Measurements from ENCODE around the gene SRGAP2B.
"Not testable (repeated sequence)": the region's sequence is repeated elsewhere in the genome, so short reads cannot be mapped to it uniquely, and the experiment has no call there.

The SRGAP2B gene

DNA sequence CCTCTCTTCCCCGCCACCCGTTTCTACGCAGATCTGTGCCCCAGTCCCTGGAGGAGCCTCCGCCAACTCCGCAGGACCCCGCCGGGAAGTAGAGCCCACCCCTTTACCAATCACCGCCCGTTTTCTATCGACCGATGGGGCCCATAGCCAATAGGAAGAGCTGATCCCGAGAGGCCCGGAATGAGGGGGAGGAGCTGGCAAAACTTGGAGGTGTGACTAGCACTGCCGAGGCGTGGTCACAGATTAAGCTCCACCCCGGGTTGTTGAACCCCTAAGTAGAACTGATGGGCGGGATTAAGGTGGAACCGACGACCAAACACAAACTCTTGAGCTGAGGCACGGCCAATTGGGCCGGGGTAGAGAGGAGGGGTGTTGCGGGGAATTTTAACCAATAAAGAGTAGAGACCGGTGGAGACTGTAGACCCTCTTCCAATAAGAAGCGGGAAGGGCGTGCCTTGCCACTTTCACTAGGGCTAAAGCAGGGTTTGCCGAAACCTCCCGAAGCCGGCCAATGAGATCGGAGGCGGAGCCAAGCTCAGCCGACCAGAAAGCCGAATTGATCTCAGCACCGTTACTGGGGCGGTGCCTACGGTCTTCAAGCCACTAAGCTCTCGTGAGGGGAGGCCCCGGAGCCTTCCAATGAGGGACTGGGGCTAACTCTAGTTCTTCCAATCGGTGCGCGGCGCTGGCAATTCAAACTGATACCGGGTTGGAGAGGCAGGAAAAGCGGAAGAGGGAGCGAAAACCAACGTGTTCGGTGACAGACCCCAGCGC is at the start of gene SRGAP2B, which contains the start of gene FAM72D:
TSS of gene SRGAP2B (minus strand) at position 45 of the 774 bp plus-strand sequence. CDS start 2,427 bp downstream, outside the sequence.
TSS of gene FAM72D (plus strand) at position 691 of the 774 bp plus-strand sequence. CDS start 874 bp downstream, outside the sequence.
- not testable (repeated sequence) for H3K27ac ChIP-seq (ENCODE audit: low read depth, low read length); H3K4me1 ChIP-seq (ENCODE audit: control insufficient read depth, low read length); H3K27me3 ChIP-seq (ENCODE audit: control insufficient read depth, low read length); H3K79me2 ChIP-seq (ENCODE audit: control insufficient read depth, low read length); H3K9me3 ChIP-seq (ENCODE audit: control insufficient read depth, insufficient read depth, low read length); H4K20me1 ChIP-seq (ENCODE audit: control insufficient read depth, insufficient read depth, low read depth, low read length); H3K9me2 ChIP-seq (replicated peaks; ENCODE audit: control insufficient read depth, low read length); H3F3A ChIP-seq (ENCODE audit: control insufficient read depth, insufficient read depth); H3K36me3 ChIP-seq (ENCODE audit: control insufficient read depth, low read length)
- Histone ChIP-seq H3K4me3 (ENCODE audit: low read length) (peak within 1 kb of the TSS; percentile 65), H3K4me2 (ENCODE audit: low read length) (peak within 1 kb of the TSS; percentile 49)

DNA sequence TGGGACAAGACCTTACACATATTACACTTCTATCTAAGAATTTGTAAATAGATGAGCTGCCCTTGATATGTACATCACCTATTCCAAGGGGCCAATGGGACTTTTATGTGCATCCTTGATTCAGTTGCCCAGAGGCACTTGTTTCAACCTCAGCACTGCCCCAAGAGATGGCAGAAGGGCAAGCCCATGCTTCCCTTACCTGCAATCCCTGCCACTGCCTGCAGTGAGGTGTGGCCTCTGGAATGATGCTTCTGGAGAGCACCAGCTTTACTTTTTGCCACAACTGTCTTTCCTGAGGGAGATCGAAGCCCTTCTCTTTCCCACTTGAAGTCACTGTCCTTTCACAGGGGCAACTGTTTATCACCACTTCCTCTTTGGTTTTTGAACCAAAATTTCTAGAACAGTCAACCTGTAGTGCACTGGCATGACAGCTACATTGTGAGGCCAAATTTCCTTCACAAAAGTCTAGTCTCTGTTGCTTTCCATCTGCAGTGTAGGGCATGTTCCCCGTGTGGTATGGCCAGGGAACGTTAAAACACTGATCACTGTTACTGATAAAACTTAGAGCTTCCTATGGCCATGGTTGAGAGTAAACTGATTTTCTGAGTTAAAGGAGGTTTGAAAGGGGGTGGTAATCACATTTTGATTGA is 49.3 kb upstream of the SRGAP2B start:
- H3K27ac ChIP-seq (ENCODE audit: low read depth, low read length); H3K9me2 ChIP-seq (replicated peaks; ENCODE audit: control insufficient read depth, low read length); H3K4me3 ChIP-seq (ENCODE audit: low read length); H3K27me3 ChIP-seq (ENCODE audit: control insufficient read depth, low read length); H3F3A ChIP-seq (ENCODE audit: control insufficient read depth, insufficient read depth); H3K36me3 ChIP-seq (ENCODE audit: control insufficient read depth, low read length); H3K4me2 ChIP-seq (ENCODE audit: low read length); H4K20me1 ChIP-seq (ENCODE audit: control insufficient read depth, insufficient read depth, low read depth, low read length); H3K4me1 ChIP-seq (ENCODE audit: control insufficient read depth, low read length); H3K79me2 ChIP-seq (ENCODE audit: control insufficient read depth, low read length); H3K9me3 ChIP-seq (ENCODE audit: control insufficient read depth, insufficient read depth, low read length): not testable (repeated sequence)

DNA sequence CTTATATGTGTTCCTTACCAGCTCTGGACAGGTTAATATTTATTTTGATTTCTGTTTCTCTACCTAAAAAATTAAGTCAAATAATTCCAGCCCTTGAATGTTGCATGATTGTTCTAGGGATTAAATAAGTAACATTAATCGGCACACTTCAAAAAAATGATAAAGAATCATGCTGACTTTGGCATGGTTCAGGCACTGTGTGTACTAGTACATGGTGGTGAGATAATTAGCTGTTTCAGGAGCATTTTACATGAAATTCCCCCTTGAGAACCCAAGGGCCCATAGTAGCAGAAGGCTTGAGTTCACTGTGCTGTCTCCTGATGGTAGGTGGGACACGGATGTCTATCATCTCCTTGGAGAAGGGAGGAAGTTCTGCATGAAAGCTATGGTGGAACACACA is 45.4 kb upstream of the SRGAP2B start:
- H3K27ac ChIP-seq (ENCODE audit: low read depth, low read length); H3K4me2 ChIP-seq (ENCODE audit: low read length); H3K36me3 ChIP-seq (ENCODE audit: control insufficient read depth, low read length); H3F3A ChIP-seq (ENCODE audit: control insufficient read depth, insufficient read depth); H3K9me3 ChIP-seq (ENCODE audit: control insufficient read depth, insufficient read depth, low read length); H3K27me3 ChIP-seq (ENCODE audit: control insufficient read depth, low read length); H3K9me2 ChIP-seq (replicated peaks; ENCODE audit: control insufficient read depth, low read length); H3K4me1 ChIP-seq (ENCODE audit: control insufficient read depth, low read length); H4K20me1 ChIP-seq (ENCODE audit: control insufficient read depth, insufficient read depth, low read depth, low read length); H3K79me2 ChIP-seq (ENCODE audit: control insufficient read depth, low read length); H3K4me3 ChIP-seq (ENCODE audit: low read length): not testable (repeated sequence)

DNA sequence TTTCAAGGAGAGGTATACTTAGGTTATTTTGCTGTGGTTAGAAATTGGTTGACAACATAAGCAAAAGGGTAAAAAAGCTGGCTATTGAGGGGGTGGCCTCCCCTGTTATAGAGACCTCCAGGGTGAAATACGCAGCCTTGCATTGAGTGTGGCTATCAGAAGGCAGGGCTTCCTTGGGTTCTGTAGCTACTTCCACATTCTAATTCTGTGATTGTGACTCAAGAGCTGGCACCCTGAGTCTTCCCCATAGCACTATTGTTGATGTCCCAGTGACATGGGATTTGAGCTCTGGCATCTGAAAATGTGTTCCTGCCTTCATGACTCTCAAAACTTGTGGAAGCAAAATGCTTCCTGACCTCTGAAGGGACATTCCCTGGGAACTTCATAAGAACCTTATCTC is 39.3 kb upstream of the SRGAP2B start:
- not testable (repeated sequence) for H3K27me3 ChIP-seq (ENCODE audit: control insufficient read depth, low read length); H3K4me1 ChIP-seq (ENCODE audit: control insufficient read depth, low read length); H3K9me3 ChIP-seq (ENCODE audit: control insufficient read depth, insufficient read depth, low read length); H3K4me2 ChIP-seq (ENCODE audit: low read length); H3K36me3 ChIP-seq (ENCODE audit: control insufficient read depth, low read length); H3K4me3 ChIP-seq (ENCODE audit: low read length); H4K20me1 ChIP-seq (ENCODE audit: control insufficient read depth, insufficient read depth, low read depth, low read length); H3K9me2 ChIP-seq (replicated peaks; ENCODE audit: control insufficient read depth, low read length); H3K27ac ChIP-seq (ENCODE audit: low read depth, low read length); H3F3A ChIP-seq (ENCODE audit: control insufficient read depth, insufficient read depth); H3K79me2 ChIP-seq (ENCODE audit: control insufficient read depth, low read length)

DNA sequence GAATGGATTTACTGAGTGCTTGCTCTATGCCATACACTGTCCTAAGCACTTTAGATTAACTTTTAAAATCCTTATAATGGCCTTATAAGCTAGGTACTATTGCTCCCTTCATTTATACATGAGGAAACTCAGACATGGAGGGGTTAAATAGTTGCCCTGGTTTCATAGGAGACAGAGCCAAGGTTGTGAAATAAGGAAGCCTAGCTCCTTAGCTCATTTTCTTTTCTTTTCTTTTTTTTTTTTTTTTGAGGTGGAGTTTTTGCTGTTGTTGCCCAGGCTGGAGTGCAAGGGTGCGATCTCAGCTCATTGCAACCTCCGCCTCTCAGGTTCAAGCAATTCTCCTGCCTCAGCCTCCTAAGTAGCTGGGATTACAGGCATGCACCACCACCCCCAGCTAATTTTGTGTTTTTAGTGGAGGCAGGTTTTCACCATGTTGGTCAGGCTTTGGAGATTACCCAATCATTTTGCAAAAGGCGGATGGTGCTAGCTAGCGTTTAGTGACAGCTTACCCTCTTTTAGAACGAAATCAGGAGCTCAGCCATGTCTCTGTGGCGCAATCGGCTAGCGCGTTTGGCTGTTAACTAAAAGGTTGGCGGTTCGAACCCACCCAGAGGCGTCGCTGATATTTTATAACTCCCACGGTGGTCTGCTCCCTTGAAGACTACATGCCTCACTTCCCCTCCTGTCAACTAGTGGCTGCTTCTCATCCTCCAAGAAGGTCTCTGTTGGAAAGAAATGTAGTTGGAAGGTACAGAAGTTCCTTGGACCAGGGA is 33.8 kb upstream of the SRGAP2B start:
- not testable (repeated sequence) for H3K4me3 ChIP-seq (ENCODE audit: low read length); H3K4me2 ChIP-seq (ENCODE audit: low read length); H3F3A ChIP-seq (ENCODE audit: control insufficient read depth, insufficient read depth); H3K4me1 ChIP-seq (ENCODE audit: control insufficient read depth, low read length); H3K9me2 ChIP-seq (replicated peaks; ENCODE audit: control insufficient read depth, low read length); H3K36me3 ChIP-seq (ENCODE audit: control insufficient read depth, low read length); H3K27me3 ChIP-seq (ENCODE audit: control insufficient read depth, low read length); H4K20me1 ChIP-seq (ENCODE audit: control insufficient read depth, insufficient read depth, low read depth, low read length); H3K79me2 ChIP-seq (ENCODE audit: control insufficient read depth, low read length); H3K27ac ChIP-seq (ENCODE audit: low read depth, low read length); H3K9me3 ChIP-seq (ENCODE audit: control insufficient read depth, insufficient read depth, low read length)

DNA sequence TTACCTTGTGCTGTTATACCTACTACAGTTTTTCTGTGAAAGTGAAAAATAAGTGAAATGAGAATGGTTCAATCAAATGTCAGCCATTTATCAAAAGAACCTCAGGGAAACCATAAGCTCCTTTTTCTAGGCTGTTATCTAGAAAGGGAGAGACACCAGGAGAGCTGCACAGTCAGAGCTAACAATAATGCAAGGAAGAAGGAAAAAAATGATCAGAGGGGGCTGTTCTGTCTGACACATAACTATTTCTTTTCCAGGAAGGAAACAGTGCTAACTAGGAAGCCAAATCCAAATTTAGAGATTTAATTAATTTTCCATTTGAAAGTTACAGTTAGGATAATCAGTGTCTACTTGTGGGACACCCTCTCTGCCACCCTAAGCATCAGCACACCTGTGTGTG is 32.0 kb upstream of the SRGAP2B start:
- not testable (repeated sequence) for H3F3A ChIP-seq (ENCODE audit: control insufficient read depth, insufficient read depth); H3K4me1 ChIP-seq (ENCODE audit: control insufficient read depth, low read length); H3K27me3 ChIP-seq (ENCODE audit: control insufficient read depth, low read length); H3K36me3 ChIP-seq (ENCODE audit: control insufficient read depth, low read length); H3K9me3 ChIP-seq (ENCODE audit: control insufficient read depth, insufficient read depth, low read length); H3K27ac ChIP-seq (ENCODE audit: low read depth, low read length); H3K79me2 ChIP-seq (ENCODE audit: control insufficient read depth, low read length); H3K9me2 ChIP-seq (replicated peaks; ENCODE audit: control insufficient read depth, low read length); H3K4me2 ChIP-seq (ENCODE audit: low read length); H4K20me1 ChIP-seq (ENCODE audit: control insufficient read depth, insufficient read depth, low read depth, low read length); H3K4me3 ChIP-seq (ENCODE audit: low read length)

DNA sequence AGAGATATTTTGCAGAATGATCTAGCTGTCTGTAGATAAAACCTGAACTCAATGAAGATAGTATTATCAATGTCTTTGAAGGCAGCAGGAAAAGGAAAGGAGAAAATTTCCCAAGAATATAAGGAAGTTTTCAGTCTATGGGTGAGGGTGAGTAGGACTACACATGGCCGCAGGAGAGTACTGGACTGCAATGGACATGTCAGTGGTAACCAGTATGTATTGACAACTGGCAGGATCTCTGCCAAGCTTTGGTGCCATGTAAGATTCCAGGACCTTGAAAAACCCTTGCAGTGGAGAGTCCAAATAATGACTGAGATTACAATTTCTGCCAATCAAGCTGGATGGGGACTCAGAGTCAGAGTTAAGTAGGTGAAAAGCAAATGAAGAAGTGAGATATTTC is 30.0 kb upstream of the SRGAP2B start:
- H3K4me3 ChIP-seq (ENCODE audit: low read length); H3K9me3 ChIP-seq (ENCODE audit: control insufficient read depth, insufficient read depth, low read length); H3K27me3 ChIP-seq (ENCODE audit: control insufficient read depth, low read length); H3K79me2 ChIP-seq (ENCODE audit: control insufficient read depth, low read length); H3K4me1 ChIP-seq (ENCODE audit: control insufficient read depth, low read length); H3K27ac ChIP-seq (ENCODE audit: low read depth, low read length); H3K9me2 ChIP-seq (replicated peaks; ENCODE audit: control insufficient read depth, low read length); H3K4me2 ChIP-seq (ENCODE audit: low read length); H4K20me1 ChIP-seq (ENCODE audit: control insufficient read depth, insufficient read depth, low read depth, low read length); H3K36me3 ChIP-seq (ENCODE audit: control insufficient read depth, low read length); H3F3A ChIP-seq (ENCODE audit: control insufficient read depth, insufficient read depth): not testable (repeated sequence)

Data from DOHH2 (cell line).